Mucosa of descending colon (tissue), 3 donors: ENCODE measurements around the gene DBNDD1. TPM values are rescaled to one million over a fixed set of nuclear protein-coding genes. Genes with fewer than 3 reads are reported as not detected.
"Not testable (repeated sequence)": the region's sequence is repeated elsewhere in the genome, so short reads cannot be mapped to it uniquely, and the experiment has no call there.

Source experiments
- ATAC-seq: fragments of 200-7000 bp; cut with Tn5 transposase; one replicate; pipeline ENCODE4 v1.9.1; 2020; ENCODE audit warnings: mild to moderate bottlenecking, moderate library complexity
- DNase-seq, 3 donors: peaks; one replicate each; pipeline ENCODE4 v3.0.0-alpha.2; 2020
- H3K36me3 ChIP-seq: fragments of 200-600 bp; one replicate; pipeline ENCODE4 v1.8.0; 2021; ENCODE audit warnings: low read depth, mild to moderate bottlenecking
- H3K4me1 ChIP-seq: fragments of 200-600 bp; one replicate; pipeline ENCODE4 v1.8.0; 2021; ENCODE audit warnings: low read depth, mild to moderate bottlenecking
- H3K4me3 ChIP-seq: fragments of 200-600 bp; one replicate; pipeline ENCODE4 v1.8.0; 2021; ENCODE audit warnings: mild to moderate bottlenecking
- H3K9me3 ChIP-seq: fragments of 200-600 bp; one replicate; pipeline ENCODE4 v1.8.0; 2021; ENCODE audit warnings: mild to moderate bottlenecking
- intact Hi-C, 2 donors: fragments of 100-400 bp; cut with DNase I in 1 of 2; cut with micrococcal nuclease in 1 of 2; formaldehyde crosslinking; loops; one replicate each; pipeline versions ENCODE4 v1.11.0 to v1.11.1; 2022; cut with DNase I, micrococcal nuclease
- total RNA-seq, 3 donors: library from RNA; stranded (reverse); fragmentation: NEBNext Ultra II Directional in 2 of 3; extraction: Animal tissue kit (Norgen Biotek cat#: 25700) in 2 of 3; gene quantifications; one replicate each; pipeline versions ENCODE4 v1.2.1 to v1.2.4, GENCODE V29; 2021 to 2023
- TF ChIP-seq, protein P1 (sequence below): fragments of 200-600 bp; IDR thresholded peaks from one replicate; pipeline ENCODE4 v1.8.0; 2022; ENCODE audit warnings: antibody characterized with exemption, mild to moderate bottlenecking
- donor health status: DM: no; HTN: no; CAD: no; lungs with moderate emphysema.
- donor health status: DM: no; HTN: no; CAD: no.
- donor health status: DM: no; HTN: yes; CAD: no.

The DBNDD1 gene
- total RNA-seq, 3 donors from 2014 or later = 1.7 to 3.0 (median 2.0) TPM

DNA sequence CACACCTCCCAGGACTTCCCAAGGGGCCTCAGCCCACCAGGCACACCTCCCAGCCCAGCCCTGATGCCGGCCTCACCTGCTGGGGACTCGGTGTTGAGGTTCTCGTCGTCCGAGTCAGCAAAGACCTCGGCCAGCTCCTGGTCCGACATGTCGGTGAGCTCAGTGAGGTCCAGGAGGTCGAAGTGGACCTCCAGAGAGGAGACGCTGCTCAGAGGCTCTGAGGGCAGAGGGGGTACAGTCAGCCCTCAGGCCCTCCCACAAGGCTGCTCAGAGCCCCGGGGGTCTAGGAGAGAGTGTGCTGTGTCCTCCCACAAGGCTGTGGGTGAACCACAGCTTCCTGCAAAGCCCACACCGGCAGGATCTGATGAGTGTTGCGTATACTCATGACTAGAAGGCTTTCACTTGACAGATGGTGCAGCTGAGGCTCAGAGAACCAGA, 10.5 kb downstream of the DBNDD1 start:
- TF ChIP-seq, protein P1, sequence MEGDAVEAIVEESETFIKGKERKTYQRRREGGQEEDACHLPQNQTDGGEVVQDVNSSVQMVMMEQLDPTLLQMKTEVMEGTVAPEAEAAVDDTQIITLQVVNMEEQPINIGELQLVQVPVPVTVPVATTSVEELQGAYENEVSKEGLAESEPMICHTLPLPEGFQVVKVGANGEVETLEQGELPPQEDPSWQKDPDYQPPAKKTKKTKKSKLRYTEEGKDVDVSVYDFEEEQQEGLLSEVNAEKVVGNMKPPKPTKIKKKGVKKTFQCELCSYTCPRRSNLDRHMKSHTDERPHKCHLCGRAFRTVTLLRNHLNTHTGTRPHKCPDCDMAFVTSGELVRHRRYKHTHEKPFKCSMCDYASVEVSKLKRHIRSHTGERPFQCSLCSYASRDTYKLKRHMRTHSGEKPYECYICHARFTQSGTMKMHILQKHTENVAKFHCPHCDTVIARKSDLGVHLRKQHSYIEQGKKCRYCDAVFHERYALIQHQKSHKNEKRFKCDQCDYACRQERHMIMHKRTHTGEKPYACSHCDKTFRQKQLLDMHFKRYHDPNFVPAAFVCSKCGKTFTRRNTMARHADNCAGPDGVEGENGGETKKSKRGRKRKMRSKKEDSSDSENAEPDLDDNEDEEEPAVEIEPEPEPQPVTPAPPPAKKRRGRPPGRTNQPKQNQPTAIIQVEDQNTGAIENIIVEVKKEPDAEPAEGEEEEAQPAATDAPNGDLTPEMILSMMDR = no peak
- Histone ChIP-seq H3K36me3 (no peaks in the 10 kb centered on the region), H3K9me3 (no peaks in the 10 kb centered on the region), H3K4me1 (peaks cover 4% of the 10 kb centered on the region), H3K4me3 (no peak overlapping the region)
- DNase-seq = no peak
- intact Hi-C loops = no loop called here
- peak; percentile 77 for ATAC-seq

DNA sequence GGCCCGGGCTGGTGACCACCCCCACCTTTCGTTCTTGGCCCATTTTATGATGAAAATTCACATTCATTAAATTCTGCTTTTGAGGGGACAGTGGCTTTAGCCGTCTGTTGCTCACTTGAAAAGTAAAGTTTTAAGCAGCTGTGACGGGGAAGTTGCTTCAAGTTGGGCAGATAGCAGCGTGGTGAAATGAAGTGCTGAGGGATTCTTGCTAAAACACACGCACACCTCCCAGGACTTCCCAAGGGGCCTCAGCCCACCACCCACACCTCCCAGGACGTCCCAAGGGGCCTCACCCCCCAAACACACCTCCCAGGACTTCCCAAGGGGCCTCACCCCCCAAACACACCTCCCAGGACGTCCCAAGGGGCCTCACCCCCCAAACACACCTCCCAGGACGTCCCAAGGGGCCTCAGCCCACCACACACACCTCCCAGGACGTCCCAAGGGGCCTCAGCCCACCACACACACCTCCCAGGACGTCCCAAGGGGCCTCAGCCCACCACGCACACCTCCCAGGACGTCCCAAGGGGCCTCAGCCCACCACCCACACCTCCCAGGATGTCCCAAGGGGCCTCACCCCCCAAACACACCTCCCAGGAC, 11.5 kb downstream of the DBNDD1 start:
- H3K4me1 ChIP-seq, intact Hi-C loops, DNase-seq, H3K4me3 ChIP-seq, H3K36me3 ChIP-seq, ATAC-seq, H3K9me3 ChIP-seq: not testable (repeated sequence)

DNA sequence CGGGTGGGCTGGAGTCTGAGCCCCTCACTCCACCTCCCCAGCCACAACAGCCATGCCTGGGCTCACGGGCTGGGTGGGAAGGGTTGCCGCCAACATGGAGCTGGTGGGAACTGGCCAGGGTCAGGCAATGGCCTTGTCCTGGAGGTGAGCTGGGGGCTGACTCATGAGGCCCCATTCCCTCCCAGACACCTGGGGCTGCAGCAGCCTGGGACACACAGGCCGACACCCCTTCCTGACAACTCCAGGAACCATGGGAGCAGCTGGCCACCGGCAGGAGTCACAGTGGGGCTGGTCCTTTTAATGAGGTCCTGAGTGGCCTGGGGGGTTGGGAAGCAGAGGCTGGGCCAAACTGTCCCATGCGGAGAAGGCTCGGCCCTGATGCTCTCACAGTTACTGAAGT, 12.2 kb downstream of the DBNDD1 start:
- Histone ChIP-seq H3K4me1 (peaks cover 4% of the 10 kb centered on the region), H3K9me3 (no peaks in the 10 kb centered on the region), H3K4me3 (no peak overlapping the region), H3K36me3 (no peaks in the 10 kb centered on the region)
- intact Hi-C loops = no loop called here
- TF ChIP-seq, protein P1 = no peak
- DNase-seq (no peak), ATAC-seq (no peak)

DNA sequence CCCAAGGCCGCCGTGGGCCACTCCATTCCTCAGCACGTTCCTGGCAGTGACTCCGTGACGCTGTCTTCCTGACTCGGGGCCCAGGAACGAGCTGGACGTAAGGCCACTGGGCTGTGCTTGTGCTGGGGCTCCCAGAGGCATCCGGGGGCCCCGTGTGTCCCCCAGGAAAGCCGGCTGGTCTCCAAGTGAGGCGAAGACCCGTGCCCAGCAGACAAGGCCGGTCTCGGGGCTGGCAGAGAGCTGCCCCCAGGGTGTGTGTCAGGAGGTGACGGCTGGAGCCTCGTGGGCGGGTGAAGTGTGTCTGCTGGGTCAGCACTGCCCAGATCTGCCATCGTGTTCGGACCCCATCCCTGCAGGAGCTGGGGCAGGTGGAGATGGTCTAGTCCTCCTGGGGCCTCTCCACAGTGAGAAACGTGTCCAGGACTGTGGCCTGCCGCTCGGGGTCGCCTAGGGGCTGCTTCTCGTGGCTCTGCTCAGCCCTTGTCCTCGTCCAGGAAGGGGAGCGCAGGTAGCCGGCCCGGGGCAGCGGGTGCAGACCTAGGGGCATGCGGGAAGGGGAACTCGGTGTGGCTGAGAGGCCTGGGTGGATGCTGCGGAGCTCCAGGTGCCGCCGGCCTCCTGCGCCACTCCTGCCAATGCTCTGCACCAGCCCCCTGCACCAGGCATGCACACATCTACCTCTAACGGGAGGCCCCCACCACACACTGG, 13.1 kb downstream of the DBNDD1 start:
- no peak for ATAC-seq

DNA sequence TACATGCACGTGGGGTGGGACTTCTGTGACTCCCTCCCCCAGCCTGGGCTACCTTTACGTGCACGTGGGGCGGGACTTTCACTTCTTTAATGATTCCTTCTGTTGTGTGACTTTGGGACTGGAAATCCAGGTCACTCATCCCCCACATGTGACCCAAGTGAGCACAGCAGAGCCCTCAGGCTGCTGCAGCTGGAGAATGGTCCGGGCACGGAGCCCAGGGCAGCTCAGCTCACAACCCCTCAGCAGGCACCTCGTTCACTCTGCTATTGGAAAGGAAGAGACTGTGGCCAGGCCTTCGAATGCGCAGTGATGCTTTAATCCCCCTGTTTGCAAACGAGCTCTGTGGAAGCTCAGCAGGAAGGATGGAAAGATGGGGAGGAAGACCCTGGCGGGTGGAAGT, 14.7 kb downstream of the DBNDD1 start:
- Histone ChIP-seq H3K4me3 (no peak overlapping the region), H3K36me3 (no peaks in the 10 kb centered on the region), H3K9me3 (no peaks in the 10 kb centered on the region), H3K4me1 (peaks cover under 1% of the 10 kb centered on the region)
- ATAC-seq (no peak), DNase-seq (no peak)
- TF ChIP-seq, protein P1 = no peak
- intact Hi-C loops = no loop called here

More for the DNA sequence above, 13.1 kb downstream of the DBNDD1 start:
- TF ChIP-seq, protein P1 = no peak
- DNase-seq = no peak
- intact Hi-C loops = no loop called here
- Histone ChIP-seq H3K4me1 (peaks cover 4% of the 10 kb centered on the region), H3K9me3 (no peaks in the 10 kb centered on the region), H3K36me3 (no peaks in the 10 kb centered on the region), H3K4me3 (no peak overlapping the region)

DNA sequence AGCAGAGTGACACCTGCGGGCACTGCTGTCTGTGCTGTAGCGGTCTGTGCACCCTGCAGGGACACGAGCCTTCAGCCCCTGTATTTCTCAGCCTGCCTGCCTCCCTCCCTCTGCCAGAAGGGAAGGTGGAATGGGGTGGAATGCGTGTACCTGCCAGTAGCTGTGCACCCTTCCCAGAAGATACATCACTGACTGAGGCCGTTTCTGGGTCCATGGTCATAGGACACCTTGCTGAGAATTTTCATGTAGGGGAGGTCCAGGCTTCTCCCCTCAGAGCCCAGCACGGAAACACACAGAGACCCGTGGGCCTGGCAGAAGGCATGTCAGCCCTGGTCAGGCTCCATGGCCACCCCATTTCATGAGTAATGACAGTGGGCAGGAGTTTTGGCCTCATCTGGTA, 16.5 kb downstream of the DBNDD1 start:
- ATAC-seq (no peak), DNase-seq (no peak)
- TF ChIP-seq, protein P1 = no peak
- intact Hi-C loops = no loop called here
- no peaks in the 10 kb centered on the region for H3K36me3 ChIP-seq
- no peak overlapping the region for H3K4me3 ChIP-seq
- no peaks in the 10 kb centered on the region for H3K4me1 ChIP-seq
- no peaks in the 10 kb centered on the region for H3K9me3 ChIP-seq
